DND-41 (cell line): ENCODE results near the gene PSMD8.

ENCODE experiments used
- ATAC-seq: fragments of 200-7000 bp; cut with Tn5 transposase; 3 replicates; pipeline ENCODE4 v1.9.1; 2021; ENCODE audit warnings: low read depth; ENCODE audit not compliant: insufficient read depth
- DNase-seq: peaks from one replicate; pipeline ENCODE4 v3.0.0-alpha.2; 2020
- H2AFZ ChIP-seq: 2 replicates; pipeline ENCODE4 v1.6.0; 2012; ENCODE audit warnings: low read depth, low read length
- H3K27ac ChIP-seq: 2 replicates; pipeline ENCODE4 v1.5.1; 2012; ENCODE audit warnings: low read length, inconsistent platforms
- H3K27me3 ChIP-seq: fragments of 200-600 bp; sonication (generic); 2 replicates; pipeline ENCODE4 v1.6.0; 2012; ENCODE audit warnings: low read length, mild to moderate bottlenecking, inconsistent platforms; ENCODE audit not compliant: insufficient read depth, poor library complexity
- H3K36me3 ChIP-seq: 2 replicates; pipeline ENCODE4 v1.5.1; 2012; ENCODE audit warnings: low read length, inconsistent platforms; ENCODE audit not compliant: insufficient read depth
- H3K4me1 ChIP-seq: 2 replicates; pipeline ENCODE4 v1.5.1; 2012; ENCODE audit warnings: mild to moderate bottlenecking, low read length; ENCODE audit not compliant: insufficient read depth
- H3K4me2 ChIP-seq: 2 replicates; pipeline ENCODE4 v1.6.0; 2012; ENCODE audit warnings: mild to moderate bottlenecking, moderate library complexity, low read length, inconsistent platforms; ENCODE audit not compliant: insufficient read depth
- H3K4me3 ChIP-seq, 2 experiments: fragments of 200-600 bp in 1 of 2; shearing (Covaris generic) in 1 of 2; 2 replicates each; pipeline ENCODE4 v1.5.1; 2012 to 2016; ENCODE audit warnings: inconsistent platforms in 2 of 2, low read length in 2 of 2, mild to moderate bottlenecking in 2 of 2, low read depth in 1 of 2, moderate library complexity in 1 of 2
- H3K79me2 ChIP-seq: 2 replicates; pipeline ENCODE4 v1.6.0; 2012; ENCODE audit warnings: low read length, inconsistent platforms; ENCODE audit not compliant: insufficient read depth
- H3K9ac ChIP-seq: 2 replicates; pipeline ENCODE4 v1.6.0; 2012; ENCODE audit warnings: low read depth, mild to moderate bottlenecking, inconsistent platforms, low read length, moderate library complexity
- H3K9me3 ChIP-seq: 2 replicates; pipeline ENCODE4 v1.5.1; 2012; ENCODE audit warnings: low read length, moderate library complexity, mild to moderate bottlenecking, inconsistent platforms; ENCODE audit not compliant: insufficient read depth, severe bottlenecking
- H4K20me1 ChIP-seq: 2 replicates; pipeline ENCODE4 v1.6.0; 2012; ENCODE audit warnings: low read length; ENCODE audit not compliant: insufficient read depth
- EZH2 ChIP-seq: IDR thresholded peaks from 3 replicates; pipeline ENCODE4 v1.6.1; 2012; ENCODE audit warnings: borderline replicate concordance, low read depth, mild to moderate bottlenecking, moderate library complexity, low read length, inconsistent platforms; ENCODE audit not compliant: severe bottlenecking
- TF ChIP-seq, protein P1 (sequence below): IDR thresholded peaks from 2 replicates; pipeline ENCODE4 v1.5.1; 2012; ENCODE audit warnings: borderline replicate concordance, low read length, moderate library complexity, mild to moderate bottlenecking; ENCODE audit not compliant: poor library complexity, severe bottlenecking; ENCODE audit errors: extremely low read depth

The PSMD8 gene

DNA sequence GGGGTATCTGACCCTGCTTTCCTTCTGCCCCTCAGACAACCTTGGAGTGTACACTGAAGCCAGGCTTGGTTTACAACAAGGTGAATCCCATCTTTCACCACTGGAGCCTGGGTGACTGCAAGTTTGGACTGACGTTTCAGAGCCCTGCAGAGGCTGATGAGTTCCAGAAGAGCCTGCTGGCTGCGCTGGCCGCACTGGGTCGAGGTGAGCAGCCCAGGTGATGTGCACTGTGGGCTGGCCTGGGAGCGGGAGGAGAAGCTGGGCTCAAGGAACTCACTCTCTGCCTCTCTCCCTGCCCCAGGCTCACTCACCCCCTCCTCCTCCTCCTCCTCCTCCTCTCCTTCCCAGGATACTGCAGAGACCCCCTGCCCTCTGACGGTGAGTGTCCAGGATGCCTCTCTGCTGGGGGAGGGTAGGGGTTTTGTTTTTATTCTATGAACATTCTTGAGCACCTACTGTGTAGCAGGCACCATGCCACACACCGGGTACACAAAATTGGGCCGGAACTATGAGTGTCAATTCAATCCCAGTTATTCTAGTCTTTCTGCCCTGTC, 17.6 kb downstream of the PSMD8 start:
- no peak overlapping the region for H3K9ac ChIP-seq
- peaks cover 24% of the 10 kb centered on the region for H3K4me1 ChIP-seq
- no peaks in the 10 kb centered on the region for H3K27me3 ChIP-seq
- H3K27ac ChIP-seq, result no peak overlapping the region
- H3K4me2 ChIP-seq, result no peak overlapping the region
- H2AFZ ChIP-seq, result no peak overlapping the region
- DNase-seq (no peak), ATAC-seq (no peak)
- TF ChIP-seq, protein P1, sequence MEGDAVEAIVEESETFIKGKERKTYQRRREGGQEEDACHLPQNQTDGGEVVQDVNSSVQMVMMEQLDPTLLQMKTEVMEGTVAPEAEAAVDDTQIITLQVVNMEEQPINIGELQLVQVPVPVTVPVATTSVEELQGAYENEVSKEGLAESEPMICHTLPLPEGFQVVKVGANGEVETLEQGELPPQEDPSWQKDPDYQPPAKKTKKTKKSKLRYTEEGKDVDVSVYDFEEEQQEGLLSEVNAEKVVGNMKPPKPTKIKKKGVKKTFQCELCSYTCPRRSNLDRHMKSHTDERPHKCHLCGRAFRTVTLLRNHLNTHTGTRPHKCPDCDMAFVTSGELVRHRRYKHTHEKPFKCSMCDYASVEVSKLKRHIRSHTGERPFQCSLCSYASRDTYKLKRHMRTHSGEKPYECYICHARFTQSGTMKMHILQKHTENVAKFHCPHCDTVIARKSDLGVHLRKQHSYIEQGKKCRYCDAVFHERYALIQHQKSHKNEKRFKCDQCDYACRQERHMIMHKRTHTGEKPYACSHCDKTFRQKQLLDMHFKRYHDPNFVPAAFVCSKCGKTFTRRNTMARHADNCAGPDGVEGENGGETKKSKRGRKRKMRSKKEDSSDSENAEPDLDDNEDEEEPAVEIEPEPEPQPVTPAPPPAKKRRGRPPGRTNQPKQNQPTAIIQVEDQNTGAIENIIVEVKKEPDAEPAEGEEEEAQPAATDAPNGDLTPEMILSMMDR, result no peak
- no peak for TF ChIP-seq EZH2
- no peaks in the 10 kb centered on the region for H3K9me3 ChIP-seq
- H3K4me3 ChIP-seq, result no peak overlapping the region
- peaks cover 12% of the 10 kb centered on the region; the same call in 1 of the 2 replicates for H4K20me1 ChIP-seq
- H3K36me3 ChIP-seq, result no peaks in the 10 kb centered on the region
- H3K79me2 ChIP-seq, result no peaks in the 10 kb centered on the region

DNA sequence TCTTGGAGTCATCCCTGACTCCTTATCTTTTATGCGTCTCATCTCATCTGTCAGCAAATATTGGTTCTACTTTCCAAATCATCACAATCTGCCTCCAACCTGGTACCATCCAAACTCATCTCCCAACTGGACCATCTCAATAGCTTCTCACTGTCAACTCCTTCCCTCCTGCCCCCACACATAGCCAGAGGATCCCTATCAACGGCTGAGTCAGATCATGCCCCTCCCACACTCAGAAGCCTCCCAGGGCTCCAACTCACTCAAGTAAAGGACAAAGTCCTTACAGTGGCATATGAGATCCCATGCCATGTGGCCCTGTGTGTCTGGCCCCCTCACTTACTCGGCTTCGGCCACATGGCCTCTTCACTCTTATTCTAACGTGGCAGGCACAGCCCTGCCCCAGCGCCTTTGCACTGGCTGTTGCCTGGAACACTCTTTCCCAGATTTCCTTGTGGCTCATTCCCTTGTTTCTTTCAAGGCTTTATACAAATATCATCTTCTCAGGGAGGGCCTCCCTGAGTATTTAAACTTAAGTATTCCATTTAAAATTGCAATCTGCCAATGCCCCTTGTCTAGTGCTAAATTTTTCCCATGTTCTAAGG, 18.4 kb downstream of the PSMD8 start:
- Histone ChIP-seq H3K79me2 (no peaks in the 10 kb centered on the region), H3K4me3 (no peak overlapping the region), H3K27me3 (no peaks in the 10 kb centered on the region), H3K4me1 (peaks cover 16% of the 10 kb centered on the region), H3K9me3 (no peaks in the 10 kb centered on the region), H3K4me2 (no peak overlapping the region), H3K27ac (no peak overlapping the region), H4K20me1 (0 out of 2 replicates have a peak, but pooled peaks cover 7% of the 10 kb centered on the region), H3K36me3 (no peaks in the 10 kb centered on the region), H2AFZ (no peak overlapping the region), H3K9ac (no peak overlapping the region)
- TF ChIP-seq EZH2, result no peak
- TF ChIP-seq, protein P1, result no peak
- ATAC-seq, result no peak
- DNase-seq, result no peak

DNA sequence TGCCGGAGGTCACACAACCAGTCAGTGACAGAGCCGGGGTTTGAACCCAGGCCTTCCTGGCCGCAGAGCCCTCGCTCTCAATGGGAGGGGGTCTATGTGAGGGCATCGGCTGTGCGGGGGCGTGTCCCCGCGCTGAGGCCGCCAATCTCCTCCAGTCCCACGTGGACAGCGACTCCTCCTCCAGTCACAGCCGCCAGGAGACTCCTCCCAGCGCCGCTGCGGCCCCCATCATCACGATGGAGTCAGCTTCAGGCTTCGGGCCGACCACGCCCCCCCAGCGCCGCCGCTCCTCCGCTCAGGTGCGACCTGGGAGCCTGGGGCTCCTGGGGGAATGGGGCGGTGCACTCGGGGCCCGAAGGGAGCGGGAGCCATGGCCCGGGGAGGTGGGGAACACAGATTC, 20.1 kb downstream of the PSMD8 start:
- H3K9ac ChIP-seq, result no peak overlapping the region
- no peak overlapping the region for H3K4me2 ChIP-seq
- no peak for TF ChIP-seq EZH2
- TF ChIP-seq, protein P1, result no peak
- H3K4me3 ChIP-seq, result no peak overlapping the region
- H3K27me3 ChIP-seq, result no peaks in the 10 kb centered on the region
- no peak for DNase-seq
- H3K36me3 ChIP-seq, result no peaks in the 10 kb centered on the region
- H3K79me2 ChIP-seq, result no peaks in the 10 kb centered on the region
- 0 out of 2 replicates have a peak, but pooled peaks cover 3% of the 10 kb centered on the region for H4K20me1 ChIP-seq
- H3K27ac ChIP-seq, result no peak overlapping the region
- H2AFZ ChIP-seq, result no peak overlapping the region
- H3K9me3 ChIP-seq, result no peaks in the 10 kb centered on the region
- no peak for ATAC-seq
- H3K4me1 ChIP-seq, result 0 out of 2 replicates have a peak, but pooled peaks cover under 1% of the 10 kb centered on the region
